Naive thymus-derived CD8-positive, alpha-beta T cell (primary cell): Measurements from ENCODE around the gene ARPC2. TPM values are rescaled to one million over a fixed set of nuclear protein-coding genes. Genes with fewer than 3 reads are reported as not detected.
"Not testable (repeated sequence)": the region's sequence is repeated elsewhere in the genome, so short reads cannot be mapped to it uniquely, and the experiment has no call there.

ENCODE experiments used
- ATAC-seq, 2 donors: fragments of 150-1000 bp; cut with Tn5 transposase in 1 of 2; sonication (Bioruptor Pico), chemical (Tn5 transposase) in 1 of 2; 1 replicate in 1 of 2; 2 replicates in 1 of 2; pipeline ENCODE4 v1.10.0; 2021; ENCODE audit warnings: mild to moderate bottlenecking in 2 of 2, moderate library complexity in 2 of 2
- POLR2A ChIA-PET: fragments of 350-600 bp; sonication (Branson Sonifier 250); formaldehyde crosslinking; loops from one replicate; lab custom pipeline; 2021; ENCODE audit warnings: antibody characterized with exemption; lab: Charles Lee
- DNase-seq, 10 donors: peaks; one replicate each; pipeline versions ENCODE4 v3.0.0 to v3.0.0-alpha.2; 2020 to 2022
- H3K27ac Mint-ChIP-seq, 10 donors: one replicate each; pipeline ENCODE4 v1.8.0; 2020 to 2022; ENCODE audit warnings: mild to moderate bottlenecking in 10 of 10, mixed read lengths in 10 of 10, moderate library complexity in 4 of 10, inconsistent platforms in 1 of 10
- H3K27me3 Mint-ChIP-seq, 5 donors: one replicate each; pipeline ENCODE4 v1.8.0; 2021 to 2022; ENCODE audit warnings: mixed read lengths in 5 of 5
- H3K36me3 Mint-ChIP-seq, 3 donors: one replicate each; pipeline ENCODE4 v1.8.0; 2020 to 2022; ENCODE audit warnings: mixed read lengths in 3 of 3, mild to moderate bottlenecking in 2 of 3, inconsistent platforms in 1 of 3
- H3K4me1 Mint-ChIP-seq, 4 donors: one replicate each; pipeline ENCODE4 v1.8.0; 2021 to 2022; ENCODE audit warnings: mixed read lengths in 4 of 4
- H3K4me3 Mint-ChIP-seq, 10 donors: one replicate each; pipeline ENCODE4 v1.8.0; 2020 to 2022; ENCODE audit warnings: mild to moderate bottlenecking in 10 of 10, mixed read lengths in 10 of 10, moderate library complexity in 6 of 10, inconsistent platforms in 1 of 10
- H3K9me3 Mint-ChIP-seq, 9 donors: one replicate each; pipeline ENCODE4 v1.8.0; 2020 to 2022; ENCODE audit warnings: mixed read lengths in 9 of 9, mild to moderate bottlenecking in 3 of 9, inconsistent platforms in 1 of 9, moderate library complexity in 1 of 9
- polyA plus RNA-seq, 3 donors: library from polyadenylated mRNA; unstranded; fragments of 300-500 nt; fragmentation: Illumina TruSeq; gene quantifications; one replicate each; pipeline ENCODE4 v1.2.3, GENCODE V29; 2021
- total RNA-seq, 8 experiments: library from RNA in 2 of 8; stranded (reverse) in 2 of 8; gene quantifications; one replicate each; pipeline ENCODE4 v1.2.3 and lab custom pipeline; 2021 to 2026

Gene ARPC2
- total and polyA plus RNA-seq, 5 experiments from 2014 or later, result 425 to 865 (median 690) TPM

- peak overlapping the region in 1 of 10 donors; percentile 45 for H3K4me3 Mint-ChIP-seq
- H3K27me3 Mint-ChIP-seq, result no peaks in the 10 kb centered on the region
- no peak for ATAC-seq
- H3K4me1 Mint-ChIP-seq, result peaks cover 10 to 40% (median 34%) of the 10 kb centered on the region in 4 donors
- DNase-seq, result peak in 1 of 10 donors; percentile 9
- no peaks in the 10 kb centered on the region for H3K9me3 Mint-ChIP-seq
- H3K27ac Mint-ChIP-seq, result peak overlapping the region in 2 of 10 donors; percentile 25 to 90
- H3K36me3 Mint-ChIP-seq, result peaks cover 0 to 43% (median 0%) of the 10 kb centered on the region in 3 donors
- POLR2A ChIA-PET, result no interaction called here
Measured at GRCh38 chr2:218265626-218266025, 48.6 kb downstream of the ARPC2 start.

- H3K4me3 Mint-ChIP-seq, result no peak overlapping the region
Measured at GRCh38 chr2:218266316-218266979, 49.5 kb downstream of the ARPC2 start.

GRCh38 chr2:218267259-218267658, 50.3 kb downstream of the ARPC2 start:
- H3K9me3 Mint-ChIP-seq, result no peaks in the 10 kb centered on the region
- H3K36me3 Mint-ChIP-seq, result peaks cover 0 to 43% (median 0%) of the 10 kb centered on the region in 3 donors
- POLR2A ChIA-PET, result interaction anchor here (1.0 to 1.1 kb wide), 2 partner anchors 18 to 51 kb away, joined by 3 read pairs; partner anchors contain the start of gene ARPC2
- H3K27ac Mint-ChIP-seq, result peak overlapping the region in 5 of 10 donors; percentile 18 to 62 (median 35)
- H3K27me3 Mint-ChIP-seq, result no peaks in the 10 kb centered on the region
- peak overlapping the region in 8 of 10 donors; percentile 26 to 78 (median 36) for H3K4me3 Mint-ChIP-seq
- ATAC-seq (no peak), DNase-seq (no peak)
- H3K4me1 Mint-ChIP-seq, result peaks cover 22 to 53% (median 49%) of the 10 kb centered on the region in 4 donors

More at GRCh38 chr2:218266316-218266979, 49.5 kb downstream of the ARPC2 start:
- peaks cover 15 to 45% (median 41%) of the 10 kb centered on the region in 4 donors for H3K4me1 Mint-ChIP-seq
- POLR2A ChIA-PET, result interaction anchor here (1.0 kb wide), 1 partner anchor 50 kb away, joined by 3 read pairs; no protein-coding TSS in a partner anchor
- H3K27me3 Mint-ChIP-seq, result no peaks in the 10 kb centered on the region
- peak in 1 of 10 donors; percentile 45 for DNase-seq
- H3K36me3 Mint-ChIP-seq, result peaks cover 0 to 43% (median 0%) of the 10 kb centered on the region in 3 donors
- no peaks in the 10 kb centered on the region for H3K9me3 Mint-ChIP-seq
- ATAC-seq, result no peak
- H3K27ac Mint-ChIP-seq, result peak overlapping the region in 1 of 10 donors; percentile 55

GRCh38 chr2:218269900-218270720, 53.1 kb downstream of the ARPC2 start, which contains the start of the genes AAMP and PNKD:
TSS of gene AAMP (minus strand) at chr2:218270137. CDS start at chr2:218270086, 51 bp downstream.
TSS of gene PNKD (plus strand) at chr2:218270519. CDS start at chr2:218270536, 17 bp downstream.
- H3K4me1 Mint-ChIP-seq, result peaks cover 31 to 65% (median 56%) of the 10 kb centered on the region in 4 donors
- peaks cover 0 to 54% (median 7%) of the 10 kb centered on the region in 3 donors for H3K36me3 Mint-ChIP-seq
- peak within 1 kb of the TSS; percentile 88 to 97 (median 94) for H3K4me3 Mint-ChIP-seq
- H3K27ac Mint-ChIP-seq, result peak within 1 kb of the TSS; percentile 83 to 98 (median 95)
- peak; percentile 89 to 91 for ATAC-seq
- peak; percentile 99 to 100 (median 100) for DNase-seq
- H3K27me3 Mint-ChIP-seq, result no peaks in the 10 kb centered on the region
- H3K9me3 Mint-ChIP-seq, result no peaks in the 10 kb centered on the region
- POLR2A ChIA-PET, result interaction anchor here (0.5 to 7.5 kb wide), 24 partner anchors 9 to 1118 kb away, joined by 3 to 206 read pairs (median 4); partner anchors contain the start of genes ARPC2, BCS1L, CATIP and CTDSP1

- POLR2A ChIA-PET, result interaction anchor here (0.5 to 7.5 kb wide), 26 partner anchors 9 to 1049 kb away, joined by 3 to 206 read pairs (median 4); partner anchors contain the start of genes ARPC2, BCS1L, CATIP and CTDSP1
- Mint-ChIP-seq H3K27me3 (no peaks in the 10 kb centered on the region), H3K36me3 (peaks cover 0 to 55% (median 10%) of the 10 kb centered on the region in 3 donors), H3K27ac (peak overlapping the region; percentile 83 to 98 (median 95)), H3K4me3 (peak overlapping the region; percentile 88 to 97 (median 94)), H3K4me1 (peaks cover 31 to 59% (median 53%) of the 10 kb centered on the region in 4 donors), H3K9me3 (no peaks in the 10 kb centered on the region)
- peak in 1 of 10 donors; percentile 7 for DNase-seq
- no peak for ATAC-seq
Measured at GRCh38 chr2:218270721-218271486, 53.9 kb downstream of the ARPC2 start.

- no peaks in the 10 kb centered on the region for H3K27me3 Mint-ChIP-seq
- H3K4me3 Mint-ChIP-seq, result peak overlapping the region; percentile 88 to 97 (median 94)
- POLR2A ChIA-PET, result interaction anchor here (0.8 to 7.5 kb wide), 15 partner anchors 11 to 195 kb away, joined by 3 to 206 read pairs (median 4); partner anchors contain the start of genes CATIP, CTDSP1 and TMBIM1
- DNase-seq (no peak), ATAC-seq (no peak)
- peak overlapping the region in 8 of 10 donors; percentile 37 to 91 (median 80) for H3K27ac Mint-ChIP-seq
- H3K36me3 Mint-ChIP-seq, result peaks cover 0 to 57% (median 10%) of the 10 kb centered on the region in 3 donors
- no peaks in the 10 kb centered on the region for H3K9me3 Mint-ChIP-seq
- peaks cover 31 to 58% (median 51%) of the 10 kb centered on the region in 4 donors for H3K4me1 Mint-ChIP-seq
Measured at GRCh38 chr2:218271487-218271797, 54.5 kb downstream of the ARPC2 start.

GRCh38 chr2:218271865-218272530, 55.0 kb downstream of the ARPC2 start:
- Mint-ChIP-seq H3K36me3 (peaks cover 0 to 59% (median 10%) of the 10 kb centered on the region in 3 donors), H3K4me3 (peak overlapping the region; percentile 88 to 97 (median 94)), H3K27ac (peak overlapping the region; percentile 9 to 91 (median 78)), H3K4me1 (peaks cover 36 to 62% (median 49%) of the 10 kb centered on the region in 4 donors), H3K27me3 (no peaks in the 10 kb centered on the region), H3K9me3 (no peaks in the 10 kb centered on the region)
- no peak for DNase-seq
- POLR2A ChIA-PET, result interaction anchor here (0.8 to 7.5 kb wide), 14 partner anchors 11 to 194 kb away, joined by 3 to 206 read pairs (median 4); partner anchors contain the start of genes CATIP, CTDSP1 and TMBIM1
- ATAC-seq, result no peak

GRCh38 chr2:218272531-218273212, 55.7 kb downstream of the ARPC2 start:
- Mint-ChIP-seq H3K4me3 (peak overlapping the region in 9 of 10 donors; percentile 12 to 96 (median 73)), H3K36me3 (peaks cover 0 to 59% (median 10%) of the 10 kb centered on the region in 3 donors), H3K27me3 (no peaks in the 10 kb centered on the region), H3K27ac (peak overlapping the region in 8 of 10 donors; percentile 48 to 91 (median 77)), H3K4me1 (peaks cover 33 to 62% (median 46%) of the 10 kb centered on the region in 4 donors), H3K9me3 (no peaks in the 10 kb centered on the region)
- POLR2A ChIA-PET, result interaction anchor here (0.6 to 7.5 kb wide), 16 partner anchors 10 to 194 kb away, joined by 3 to 206 read pairs (median 4); partner anchors contain the start of genes CATIP, CTDSP1 and TMBIM1
- DNase-seq, result peak; percentile 62 to 89 (median 77)
- ATAC-seq, result peak; percentile 15 to 26

- not testable (repeated sequence) for DNase-seq, H3K9me3 Mint-ChIP-seq, ATAC-seq, H3K27me3 Mint-ChIP-seq
- peak overlapping the region in 3 of 10 donors; percentile 10 to 38 (median 15) for H3K4me3 Mint-ChIP-seq
- H3K36me3 Mint-ChIP-seq, result peaks cover 0 to 59% (median 10%) of the 10 kb centered on the region in 3 donors
- H3K27ac Mint-ChIP-seq, result peak overlapping the region in 8 of 10 donors; percentile 37 to 91 (median 74)
- POLR2A ChIA-PET, result interaction anchor here (0.6 to 7.5 kb wide), 10 partner anchors 15 to 334 kb away, joined by 3 to 206 read pairs (median 4); partner anchors contain the start of genes CATIP, CTDSP1 and TMBIM1
- peaks cover 36 to 62% (median 44%) of the 10 kb centered on the region in 4 donors for H3K4me1 Mint-ChIP-seq
Measured at GRCh38 chr2:218273214-218273907, 56.4 kb downstream of the ARPC2 start.

GRCh38 chr2:218273908-218274249, 56.9 kb downstream of the ARPC2 start:
- DNase-seq, result no peak
- no peaks in the 10 kb centered on the region for H3K27me3 Mint-ChIP-seq
- H3K36me3 Mint-ChIP-seq, result peaks cover 0 to 61% (median 10%) of the 10 kb centered on the region in 3 donors
- POLR2A ChIA-PET, result interaction anchor here (0.7 to 7.5 kb wide), 6 partner anchors 14 to 333 kb away, joined by 3 to 206 read pairs (median 7); partner anchors contain the start of genes CATIP, CTDSP1 and TMBIM1
- peaks cover 36 to 61% (median 41%) of the 10 kb centered on the region in 4 donors for H3K4me1 Mint-ChIP-seq
- H3K27ac Mint-ChIP-seq, result peak overlapping the region in 8 of 10 donors; percentile 37 to 83 (median 70)
- ATAC-seq, result no peak
- no peaks in the 10 kb centered on the region for H3K9me3 Mint-ChIP-seq
- peak overlapping the region in 1 of 10 donors; percentile 10 for H3K4me3 Mint-ChIP-seq
